H1 (cell line): Measurements from ENCODE around the gene RNF152. TPM values are rescaled to one million over a fixed set of nuclear protein-coding genes. Genes with fewer than 3 reads are reported as not detected.

ENCODE experiments used
- CTCF ChIA-PET: fragments of 300-600 bp; sonication (Branson Sonifier 250); formaldehyde crosslinking; loops from one replicate; lab custom pipeline; 2021; ENCODE audit not compliant: partially characterized antibody; lab: Charles Lee
- POLR2A ChIA-PET: fragments of 300-600 bp; sonication (Branson Sonifier 250); formaldehyde crosslinking; loops from one replicate; lab custom pipeline; 2021; ENCODE audit warnings: inconsistent platforms; ENCODE audit not compliant: partially characterized antibody; lab: Charles Lee
- DNase-seq, 2 experiments: peaks; one replicate each; pipeline versions ENCODE4 v3.0.0 to v3.0.0-alpha.2; 2010 to 2022; ENCODE audit warnings: low spot score in 2 of 2, low read depth in 1 of 2, mixed read lengths in 1 of 2
- FAIRE-seq: peaks from 2 replicates; lab custom pipeline; 2011; peaks lifted over from hg19 to GRCh38; lab: Jason Lieb, UNC
- H2AFZ ChIP-seq: 2 replicates; pipeline ENCODE4 v1.8.1; 2012; ENCODE audit warnings: low read length, inconsistent platforms
- H2AK5ac ChIP-seq: 2 replicates; pipeline ENCODE4 v1.6.1; 2013; ENCODE audit warnings: low read depth, low read length
- H2BK120ac ChIP-seq: replicated peaks from 2 replicates; pipeline ENCODE3; 2013; ENCODE audit warnings: low read depth, low read length, inconsistent platforms
- H2BK12ac ChIP-seq: 2 replicates; pipeline ENCODE4 v1.6.1; 2013; ENCODE audit warnings: low read depth, low read length
- H2BK15ac ChIP-seq: 2 replicates; pipeline ENCODE4 v1.6.1; 2013; ENCODE audit warnings: low read length
- H2BK20ac ChIP-seq: 2 replicates; pipeline ENCODE4 v1.6.1; 2013; ENCODE audit warnings: low read length
- H2BK5ac ChIP-seq: 2 replicates; pipeline ENCODE4 v1.6.1; 2013; ENCODE audit warnings: low read depth, low read length
- H3K14ac ChIP-seq: 2 replicates; pipeline ENCODE4 v1.6.1; 2013; ENCODE audit warnings: inconsistent platforms; ENCODE audit not compliant: insufficient read length
- H3K18ac ChIP-seq: 2 replicates; pipeline ENCODE4 v1.6.1; 2013; ENCODE audit warnings: low read length; ENCODE audit errors: extremely low read depth
- H3K23ac ChIP-seq: 2 replicates; pipeline ENCODE4 v1.6.1; 2013; ENCODE audit warnings: inconsistent platforms; ENCODE audit not compliant: insufficient read length
- H3K23me2 ChIP-seq: 2 replicates; pipeline ENCODE4 v1.6.1; 2013; ENCODE audit warnings: low read depth, low read length
- H3K27ac ChIP-seq: 2 replicates; pipeline ENCODE4 v1.6.1; 2011; ENCODE audit warnings: low read depth, low read length, inconsistent platforms
- H3K27me3 ChIP-seq, 4 experiments: replicated peaks in 1 of 4; 1 replicate in 1 of 4; 2 replicates in 3 of 4; pipeline versions ENCODE4 v1.6.1 to v1.8.1; 2011 to 2013; ENCODE audit warnings: low read length in 3 of 4, mild to moderate bottlenecking in 3 of 4, inconsistent platforms in 2 of 4, mixed read lengths in 2 of 4, moderate library complexity in 1 of 4; ENCODE audit not compliant: control insufficient read depth in 3 of 4, insufficient read depth in 3 of 4; ENCODE audit errors: extremely low read depth in 1 of 4
- H3K36me3 ChIP-seq, 4 experiments: 2 replicates each; pipeline versions ENCODE4 v1.6.1 to v1.8.1; 2011 to 2013; ENCODE audit warnings: mild to moderate bottlenecking in 4 of 4, low read length in 3 of 4, moderate library complexity in 2 of 4, control low read depth in 1 of 4, inconsistent platforms in 1 of 4; ENCODE audit not compliant: insufficient read depth in 4 of 4, control insufficient read depth in 2 of 4
- H3K4ac ChIP-seq: replicated peaks from 2 replicates; pipeline ENCODE3; 2013; ENCODE audit warnings: low read length, low read depth, mixed read lengths, inconsistent platforms; ENCODE audit not compliant: insufficient read length
- H3K4me1 ChIP-seq, 4 experiments: replicated peaks in 1 of 4; 1 replicate in 1 of 4; 2 replicates in 3 of 4; pipeline versions ENCODE4 v1.6.1 to v1.8.1; 2011 to 2013; ENCODE audit warnings: low read length in 3 of 4, inconsistent platforms in 2 of 4, mixed read lengths in 1 of 4; ENCODE audit not compliant: insufficient read depth in 4 of 4, control insufficient read depth in 3 of 4
- H3K4me2 ChIP-seq, 2 experiments: 2 replicates each; pipeline versions ENCODE4 v1.6.1 to v1.8.1; 2011 to 2013; ENCODE audit warnings: low read depth in 2 of 2, low read length in 2 of 2, control low read depth in 1 of 2, inconsistent platforms in 1 of 2, mild to moderate bottlenecking in 1 of 2; ENCODE audit not compliant: insufficient read depth in 1 of 2
- H3K4me3 ChIP-seq, 4 experiments: fragments of 200-600, 300-600 bp in 1 of 4; sonication (generic), shearing (Covaris generic), sonication (Bioruptor Twin) in 1 of 4; 2 replicates each; pipeline versions ENCODE4 v1.5.1 to v1.8.1; 2011 to 2016; ENCODE audit warnings: low read length in 4 of 4, low read depth in 3 of 4, control low read depth in 2 of 4, inconsistent platforms in 2 of 4, mild to moderate bottlenecking in 2 of 4, mixed read lengths in 1 of 4, moderate library complexity in 1 of 4; ENCODE audit not compliant: insufficient read depth in 2 of 4; ENCODE audit errors: extremely low read depth in 1 of 4
- H3K56ac ChIP-seq: replicated peaks from 2 replicates; pipeline ENCODE3; 2013; ENCODE audit warnings: low read depth, mild to moderate bottlenecking, mixed read lengths, low read length, inconsistent platforms; ENCODE audit not compliant: insufficient read length
- H3K79me1 ChIP-seq: 2 replicates; pipeline ENCODE4 v1.6.1; 2013; ENCODE audit warnings: low read depth, low read length, control low read depth
- H3K79me2 ChIP-seq, 2 experiments: 2 replicates each; pipeline versions ENCODE4 v1.6.1 to v1.8.1; 2012 to 2013; ENCODE audit warnings: low read length in 2 of 2, mild to moderate bottlenecking in 2 of 2, inconsistent platforms in 1 of 2; ENCODE audit not compliant: insufficient read depth in 2 of 2, control insufficient read depth in 1 of 2
- H3K9ac ChIP-seq, 4 experiments: replicated peaks in 1 of 4; 1 replicate in 1 of 4; 2 replicates in 3 of 4; pipeline versions ENCODE4 v1.6.1 to v1.8.1; 2011 to 2013; ENCODE audit warnings: low read depth in 3 of 4, low read length in 3 of 4, control low read depth in 2 of 4, mild to moderate bottlenecking in 2 of 4, moderate library complexity in 2 of 4, inconsistent platforms in 1 of 4; ENCODE audit errors: extremely low read depth in 1 of 4
- H3K9me3 ChIP-seq, 2 experiments: 2 replicates each; pipeline versions ENCODE4 v1.6.1 to v1.8.1; 2012 to 2013; ENCODE audit warnings: mild to moderate bottlenecking in 2 of 2, moderate library complexity in 2 of 2, control low read depth in 1 of 2, inconsistent platforms in 1 of 2, low read depth in 1 of 2, low read length in 1 of 2, mixed read lengths in 1 of 2; ENCODE audit not compliant: insufficient read depth in 2 of 2
- H4K20me1 ChIP-seq, 2 experiments: replicated peaks in 1 of 2; 2 replicates each; pipeline versions ENCODE3 to v1.8.1; 2011 to 2013; ENCODE audit warnings: inconsistent platforms in 2 of 2, low read length in 2 of 2, mild to moderate bottlenecking in 1 of 2; ENCODE audit not compliant: insufficient read depth in 2 of 2, control insufficient read depth in 1 of 2
- H4K5ac ChIP-seq: 2 replicates; pipeline ENCODE4 v1.6.1; 2013; ENCODE audit warnings: low read length, low read depth, mixed read lengths, inconsistent platforms; ENCODE audit not compliant: insufficient read length
- H4K8ac ChIP-seq: 2 replicates; pipeline ENCODE4 v1.8.0; 2013; ENCODE audit warnings: mild to moderate bottlenecking, moderate library complexity, low read length, inconsistent platforms; ENCODE audit not compliant: insufficient read depth; ENCODE audit errors: extremely low read depth
- H4K91ac ChIP-seq: replicated peaks from 2 replicates; pipeline ENCODE3; 2013; ENCODE audit warnings: low read length, mixed read lengths, inconsistent platforms; ENCODE audit not compliant: insufficient read length
- CREB1 ChIP-seq: IDR thresholded peaks from 2 replicates; pipeline ENCODE4 v1.6.1; 2012; ENCODE audit warnings: inconsistent platforms
- FOSL1 ChIP-seq: IDR thresholded peaks from 2 replicates; pipeline ENCODE4 v1.6.1; 2011; ENCODE audit warnings: mild to moderate bottlenecking, low read depth, low read length, moderate library complexity; ENCODE audit not compliant: insufficient read depth
- KDM1A ChIP-seq: fragments of 200-600, 300-600 bp; sonication (generic); IDR thresholded peaks from 2 replicates; pipeline ENCODE4 v1.7.1; 2016; ENCODE audit warnings: mild to moderate bottlenecking, low read length, borderline replicate concordance
- NRF1 ChIP-seq: IDR thresholded peaks from 2 replicates; pipeline ENCODE4 v1.6.1; 2011; ENCODE audit warnings: mild to moderate bottlenecking, low read depth, low read length, improper control_type of control experiment
- POLR2AphosphoS5 ChIP-seq: IDR thresholded peaks from 2 replicates; pipeline ENCODE4 v1.6.1; 2011; ENCODE audit warnings: low read depth, low read length
- POU5F1 ChIP-seq: IDR thresholded peaks from 2 replicates; pipeline ENCODE4 v1.6.1; 2011; ENCODE audit warnings: low read depth, mild to moderate bottlenecking, low read length, moderate library complexity
- RXRA ChIP-seq: IDR thresholded peaks from 2 replicates; pipeline ENCODE4 v1.6.1; 2011; ENCODE audit warnings: low read depth, mild to moderate bottlenecking, low read length, moderate library complexity; ENCODE audit not compliant: insufficient read depth
- SIRT6 ChIP-seq: IDR thresholded peaks from one replicate; pipeline ENCODE4 v1.7.1; 2012; ENCODE audit warnings: low read length, inconsistent platforms
- SIX5 ChIP-seq: IDR thresholded peaks from 2 replicates; pipeline ENCODE4 v1.6.1; 2011; ENCODE audit warnings: mild to moderate bottlenecking, low read depth, low read length
- SP1 ChIP-seq: IDR thresholded peaks from 2 replicates; pipeline ENCODE4 v1.6.1; 2011; ENCODE audit warnings: low read depth, low read length
- ZNF274 ChIP-seq: IDR thresholded peaks from 2 replicates; pipeline ENCODE4 v1.7.0; 2012; ENCODE audit warnings: low read length, borderline replicate concordance; ENCODE audit errors: extremely low read depth
- WGBS, 2 experiments: shearing (Covaris generic) in 1 of 2; methylation state at CpG; one replicate each; pipeline versions ENCODE4 v1.1.6 to v1.1.7; 2013 to 2015; ENCODE audit warnings: low lambda C conversion rate in 2 of 2, mixed read lengths in 2 of 2, inconsistent platforms in 1 of 2, low coverage in 1 of 2, missing lambda C conversion rate in 1 of 2; ENCODE audit not compliant: insufficient replicate concordance in 2 of 2, insufficient coverage in 1 of 2, insufficient read length in 1 of 2; ENCODE audit errors: extremely low coverage in 1 of 2, missing lambda C conversion rate in 1 of 2; 5-methylcytosine and 5-hydroxymethylcytosine counted together
- polyA plus RNA-seq, 7 experiments: library from polyadenylated mRNA; depleted of rRNA in 3 of 7; stranded (reverse) in 5 of 7; unstranded in 2 of 7; fragments of >200 nt in 5 of 7; fragments of 200-250 nt in 2 of 7; gene quantifications; 1 replicate in 5 of 7; 2 replicates in 1 of 7; 4 replicates in 1 of 7; pipeline versions ENCODE4 v1.2.1 to v1.2.3, GENCODE V29; 2011 to 2013; ENCODE audit warnings: missing spikeins in 2 of 7, mixed read lengths in 2 of 7
- total RNA-seq: library from RNA; stranded (reverse); fragmentation: NEBNext Ultra II Directional; extraction: Animal tissue kit (Norgen Biotek cat#: 25700); gene quantifications from 2 replicates; pipeline ENCODE4 v1.2.1, GENCODE V29; 2021
- TF ChIP-seq, protein P1 (sequence below): IDR thresholded peaks from 2 replicates; pipeline ENCODE4 v1.6.1; 2011; ENCODE audit warnings: low read length, improper control_type of control experiment

RNF152 gene
- total and polyA plus RNA-seq, 2 of the 8 experiments (the other 6 are each of a cell fraction or from before 2014, with no cell fraction given): 1.1 to 2.7 TPM

DNA sequence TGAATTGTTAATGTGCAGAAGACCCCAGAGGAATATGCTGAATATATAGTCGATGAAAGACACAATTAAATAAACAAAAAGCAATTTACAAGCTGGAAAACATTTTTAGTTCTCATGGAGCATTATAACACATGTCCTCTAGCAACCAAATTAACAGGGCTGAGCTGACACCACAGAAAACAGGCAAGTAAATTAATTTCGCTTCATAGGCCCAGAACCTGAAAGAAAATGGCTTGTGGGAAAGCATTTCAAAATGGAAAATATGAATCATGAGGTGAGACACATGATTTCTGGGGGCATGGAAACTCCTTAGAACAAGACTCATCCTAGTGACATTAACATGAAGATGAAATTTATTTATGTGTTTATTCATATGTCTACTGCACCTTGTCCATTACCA, 25.0 kb upstream of the RNF152 start:
- Histone ChIP-seq H3K23ac (no peak overlapping the region), H3K79me1 (no peaks in the 10 kb centered on the region), H2BK12ac (no peak overlapping the region), H3K18ac (no peak overlapping the region), H3K9ac (no peak overlapping the region), H2AFZ (no peak overlapping the region), H2BK5ac (no peak overlapping the region), H4K91ac (no peak overlapping the region), H2BK120ac (no peak overlapping the region), H3K4me3 (no peak overlapping the region), H3K79me2 (no peaks in the 10 kb centered on the region), H2BK20ac (no peak overlapping the region), H3K14ac (no peak overlapping the region), H3K4me2 (no peak overlapping the region), H3K4ac (no peak overlapping the region), H4K8ac (no peak overlapping the region), H3K23me2 (no peaks in the 10 kb centered on the region), H3K4me1 (no peaks in the 10 kb centered on the region), H2AK5ac (no peak overlapping the region), H3K36me3 (no peaks in the 10 kb centered on the region), H2BK15ac (no peak overlapping the region), H3K27me3 (no peaks in the 10 kb centered on the region), H4K5ac (no peak overlapping the region), H3K27ac (no peak overlapping the region), H3K9me3 (no peaks in the 10 kb centered on the region), H4K20me1 (no peaks in the 10 kb centered on the region), H3K56ac (no peak overlapping the region)
- POLR2A ChIA-PET: interaction anchor here (1.0 kb wide), 1 partner anchor 65 kb away, joined by 3 read pairs; no protein-coding TSS in a partner anchor
- DNase-seq (no peak), FAIRE-seq (no peak)
- TF ChIP-seq RXRA (no peak), SIX5 (no peak), ZNF274 (no peak), SP1 (no peak), POU5F1 (no peak), NRF1 (no peak), CREB1 (no peak), SIRT6 (no peak), POLR2AphosphoS5 (no peak), KDM1A (no peak), FOSL1 (no peak)
- TF ChIP-seq, protein P1, sequence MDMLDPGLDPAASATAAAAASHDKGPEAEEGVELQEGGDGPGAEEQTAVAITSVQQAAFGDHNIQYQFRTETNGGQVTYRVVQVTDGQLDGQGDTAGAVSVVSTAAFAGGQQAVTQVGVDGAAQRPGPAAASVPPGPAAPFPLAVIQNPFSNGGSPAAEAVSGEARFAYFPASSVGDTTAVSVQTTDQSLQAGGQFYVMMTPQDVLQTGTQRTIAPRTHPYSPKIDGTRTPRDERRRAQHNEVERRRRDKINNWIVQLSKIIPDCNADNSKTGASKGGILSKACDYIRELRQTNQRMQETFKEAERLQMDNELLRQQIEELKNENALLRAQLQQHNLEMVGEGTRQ: no peak
- WGBS, 2 experiments: 81% methylated on average over 2 of the region's 2 CpGs; no CpG with 5 or more reads in 1 of the 2 experiments
- CTCF ChIA-PET: interaction anchor here (0.6 to 2.0 kb wide), 2 partner anchors 17 to 525 kb away, joined by 3 to 5 read pairs; no protein-coding TSS in a partner anchor
